ENCODE data around the gene JAM3.

DNA sequence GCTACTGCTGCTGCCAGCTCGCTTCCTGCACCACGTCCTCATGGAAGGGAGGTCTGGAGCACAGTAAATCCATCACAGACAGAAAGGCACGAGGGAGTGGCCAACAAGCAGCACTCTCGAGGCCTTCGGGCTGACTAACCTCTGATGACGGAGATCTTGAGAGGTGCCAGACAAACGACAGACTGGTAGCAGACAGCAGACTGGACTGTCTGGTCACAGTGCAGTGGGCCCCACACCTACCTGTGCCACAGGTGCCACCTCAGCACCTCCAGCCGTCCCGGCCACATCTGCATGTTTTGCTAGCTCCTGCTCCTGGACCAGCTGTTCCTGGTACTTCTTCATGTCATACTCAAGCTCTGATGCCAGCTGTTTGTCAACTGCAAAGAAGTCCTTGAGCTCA is 90.8 kb downstream of the JAM3 start:
- TF ChIP-seq, protein P1, sequence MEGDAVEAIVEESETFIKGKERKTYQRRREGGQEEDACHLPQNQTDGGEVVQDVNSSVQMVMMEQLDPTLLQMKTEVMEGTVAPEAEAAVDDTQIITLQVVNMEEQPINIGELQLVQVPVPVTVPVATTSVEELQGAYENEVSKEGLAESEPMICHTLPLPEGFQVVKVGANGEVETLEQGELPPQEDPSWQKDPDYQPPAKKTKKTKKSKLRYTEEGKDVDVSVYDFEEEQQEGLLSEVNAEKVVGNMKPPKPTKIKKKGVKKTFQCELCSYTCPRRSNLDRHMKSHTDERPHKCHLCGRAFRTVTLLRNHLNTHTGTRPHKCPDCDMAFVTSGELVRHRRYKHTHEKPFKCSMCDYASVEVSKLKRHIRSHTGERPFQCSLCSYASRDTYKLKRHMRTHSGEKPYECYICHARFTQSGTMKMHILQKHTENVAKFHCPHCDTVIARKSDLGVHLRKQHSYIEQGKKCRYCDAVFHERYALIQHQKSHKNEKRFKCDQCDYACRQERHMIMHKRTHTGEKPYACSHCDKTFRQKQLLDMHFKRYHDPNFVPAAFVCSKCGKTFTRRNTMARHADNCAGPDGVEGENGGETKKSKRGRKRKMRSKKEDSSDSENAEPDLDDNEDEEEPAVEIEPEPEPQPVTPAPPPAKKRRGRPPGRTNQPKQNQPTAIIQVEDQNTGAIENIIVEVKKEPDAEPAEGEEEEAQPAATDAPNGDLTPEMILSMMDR (conservative IDR thresholded peaks at IDR 0.05; ENCODE audit: low read depth, low read length): no peak
- TF ChIP-seq SMC3 (IDR thresholded peaks at IDR 0.05; ENCODE audit: low read depth, low read length) (no peak), CEBPB (IDR thresholded peaks at IDR 0.05; ENCODE audit: low read depth, low read length) (no peak)
